CD14-positive monocyte (primary cell): ENCODE results near the gene MTFP1. TPM values are rescaled to one million over a fixed set of nuclear protein-coding genes. Genes with fewer than 3 reads are reported as not detected.

Source experiments
- DNase-seq, 3 donors: peaks; one replicate each; pipeline ENCODE4 v3.0.0-alpha.2; 2011 to 2022
- H2AFZ ChIP-seq: 2 replicates; pipeline ENCODE4 v1.6.0; 2012; ENCODE audit warnings: mild to moderate bottlenecking, low read depth, low read length, inconsistent platforms; ENCODE audit not compliant: insufficient read depth, poor library complexity, severe bottlenecking
- H3K27ac ChIP-seq, 2 donors: 1 replicate in 1 of 2; 2 replicates in 1 of 2; pipeline ENCODE4 v1.5.1; 2012 to 2013; ENCODE audit warnings: low read length in 2 of 2, control low read depth in 1 of 2, inconsistent platforms in 1 of 2, low read depth in 1 of 2, mild to moderate bottlenecking in 1 of 2
- H3K27me3 ChIP-seq, 2 donors: one replicate each; pipeline versions ENCODE4 v1.6.0 to v1.6.1; 2011 to 2013; ENCODE audit warnings: low read length in 2 of 2; ENCODE audit not compliant: control insufficient read depth in 2 of 2, insufficient read depth in 2 of 2
- H3K36me3 ChIP-seq, 2 donors: replicated peaks in 1 of 2; 1 replicate in 1 of 2; 2 replicates in 1 of 2; pipeline versions ENCODE4 v1.5.1 to v1.6.1; 2012 to 2013; ENCODE audit warnings: low read length in 2 of 2, control low read depth in 1 of 2, inconsistent platforms in 1 of 2, mild to moderate bottlenecking in 1 of 2; ENCODE audit not compliant: insufficient read depth in 2 of 2, control insufficient read depth in 1 of 2
- H3K4me1 ChIP-seq, 2 donors: 1 replicate in 1 of 2; 2 replicates in 1 of 2; pipeline versions ENCODE4 v1.5.1 to v1.6.1; 2012 to 2013; ENCODE audit warnings: low read length in 2 of 2, control low read depth in 1 of 2, inconsistent platforms in 1 of 2, mild to moderate bottlenecking in 1 of 2, moderate library complexity in 1 of 2; ENCODE audit not compliant: insufficient read depth in 2 of 2, control insufficient read depth in 1 of 2
- H3K4me2 ChIP-seq: replicated peaks from 2 replicates; pipeline ENCODE3; 2012; ENCODE audit warnings: low read length, moderate library complexity, mild to moderate bottlenecking; ENCODE audit not compliant: poor library complexity, severe bottlenecking; ENCODE audit errors: extremely low read depth
- H3K4me3 ChIP-seq, 3 experiments: fragments of 200-600 bp in 1 of 3; sonication (generic) in 1 of 3; replicated peaks in 1 of 3; 1 replicate in 2 of 3; 2 replicates in 1 of 3; pipeline ENCODE4 v1.5.1; 2011 to 2013; ENCODE audit warnings: low read length in 3 of 3, mild to moderate bottlenecking in 3 of 3, control low read depth in 2 of 3, low read depth in 2 of 3, inconsistent platforms in 1 of 3, moderate library complexity in 1 of 3
- H3K79me2 ChIP-seq: 2 replicates; pipeline ENCODE4 v1.6.0; 2012; ENCODE audit warnings: mild to moderate bottlenecking, control low read depth, inconsistent platforms, low read length, moderate library complexity; ENCODE audit not compliant: insufficient read depth
- H3K9ac ChIP-seq: 2 replicates; pipeline ENCODE4 v1.6.0; 2017; ENCODE audit warnings: low read length, mild to moderate bottlenecking; ENCODE audit not compliant: insufficient read depth, poor library complexity, severe bottlenecking
- H3K9me3 ChIP-seq, 2 donors: replicated peaks in 1 of 2; 1 replicate in 1 of 2; 2 replicates in 1 of 2; pipeline versions ENCODE4 v1.5.1 to v1.6.1; 2012 to 2013; ENCODE audit warnings: low read length in 2 of 2, control low read depth in 1 of 2; ENCODE audit not compliant: control insufficient read depth in 1 of 2, insufficient read depth in 1 of 2
- H4K20me1 ChIP-seq: 2 replicates; pipeline ENCODE4 v1.6.0; 2012; ENCODE audit warnings: mild to moderate bottlenecking, low read length, control low read depth, moderate library complexity; ENCODE audit not compliant: insufficient read depth
- H3K27ac Mint-ChIP-seq, 7 donors: one replicate each; pipeline ENCODE4 v1.8.0; 2020; ENCODE audit warnings: mild to moderate bottlenecking in 7 of 7, mixed read lengths in 7 of 7, moderate library complexity in 6 of 7, inconsistent platforms in 2 of 7
- H3K27me3 Mint-ChIP-seq, 3 donors: one replicate each; pipeline ENCODE4 v1.8.0; 2021 to 2022; ENCODE audit warnings: low read depth in 3 of 3, mild to moderate bottlenecking in 3 of 3, mixed read lengths in 3 of 3, moderate library complexity in 3 of 3, inconsistent platforms in 1 of 3
- H3K36me3 Mint-ChIP-seq, 2 donors: one replicate each; pipeline ENCODE4 v1.8.0; 2020; ENCODE audit warnings: mixed read lengths in 2 of 2, inconsistent platforms in 1 of 2, mild to moderate bottlenecking in 1 of 2
- H3K4me1 Mint-ChIP-seq: one replicate; pipeline ENCODE4 v1.8.0; 2020; ENCODE audit warnings: mild to moderate bottlenecking, mixed read lengths
- H3K4me3 Mint-ChIP-seq, 2 donors: one replicate each; pipeline ENCODE4 v1.8.0; 2020; ENCODE audit warnings: mild to moderate bottlenecking in 2 of 2, mixed read lengths in 2 of 2, moderate library complexity in 1 of 2
- H3K9me3 Mint-ChIP-seq, 7 donors: one replicate each; pipeline ENCODE4 v1.8.0; 2020 to 2022; ENCODE audit warnings: mixed read lengths in 7 of 7, mild to moderate bottlenecking in 6 of 7, moderate library complexity in 6 of 7, inconsistent platforms in 2 of 7
- WGBS: methylation state at CpG from one replicate; pipeline ENCODE4 v1.1.5; 2013; ENCODE audit warnings: missing lambda C conversion rate; ENCODE audit not compliant: insufficient coverage; 5-methylcytosine and 5-hydroxymethylcytosine counted together
- intact Hi-C, 2 donors: fragments of 100-400 bp; cut with micrococcal nuclease; formaldehyde crosslinking; loops; one replicate each; pipeline versions ENCODE4 v1.15.0 to v1.15.1; 2023
- polyA plus RNA-seq, 3 donors: library from polyadenylated mRNA; depleted of rRNA in 1 of 3; unstranded in 2 of 3; stranded (reverse) in 1 of 3; fragments of 300-500 nt in 2 of 3; fragments of >200 nt in 1 of 3; fragmentation: Illumina TruSeq in 2 of 3; gene quantifications; 1 replicate in 2 of 3; 2 replicates in 1 of 3; pipeline ENCODE4 v1.2.3, GENCODE V29; 2012 to 2021
- small RNA-seq: library from RNA; depleted of rRNA; stranded (forward); fragments of <200 nt; gene quantifications from one replicate; pipeline ENCODE3, GENCODE V24; 2012; ENCODE audit warnings: low read depth; ENCODE audit not compliant: insufficient read length
- TF ChIP-seq, protein P1 (sequence below): fragments of 200-600 bp; IDR thresholded peaks from one replicate; pipeline ENCODE4 v1.8.0; 2022; ENCODE audit warnings: antibody characterized with exemption, mild to moderate bottlenecking

Gene MTFP1
- polyA plus RNA-seq, 3 donors = 6.2 to 14.2 (median 7.5) TPM

DNA sequence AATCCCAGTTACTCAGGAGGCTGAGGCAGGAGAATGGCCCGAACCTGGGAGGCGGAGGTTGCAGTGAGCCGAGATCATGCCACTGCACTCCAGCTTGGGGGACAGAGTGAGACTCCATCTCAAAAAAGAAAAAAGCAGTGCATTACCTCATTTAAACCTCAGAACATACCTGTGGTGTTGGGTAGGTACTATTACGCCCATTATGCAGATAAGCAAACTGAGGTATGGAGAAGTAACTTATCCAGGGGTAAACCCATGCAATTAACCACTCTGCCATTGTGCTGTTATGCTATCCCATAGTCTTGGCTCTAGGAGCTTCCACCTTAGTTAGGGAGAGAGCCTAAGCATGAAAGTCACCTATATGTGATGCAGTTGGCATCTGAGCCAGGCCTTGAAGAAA is 48.6 kb downstream of the MTFP1 start:
- Mint-ChIP-seq H3K36me3 (no peaks in the 10 kb centered on the region), H3K4me3 (no peak overlapping the region), H3K27me3 (peaks cover 10 to 30% (median 13%) of the 10 kb centered on the region in 3 donors), H3K9me3 (no peaks in the 10 kb centered on the region), H3K4me1 (no peaks in the 10 kb centered on the region), H3K27ac (no peak overlapping the region)
- Histone ChIP-seq H3K4me3 (no peak overlapping the region), H4K20me1 (no peaks in the 10 kb centered on the region), H3K4me2 (no peak overlapping the region), H3K4me1 (no peaks in the 10 kb centered on the region), H3K79me2 (no peaks in the 10 kb centered on the region), H2AFZ (no peak overlapping the region), H3K9ac (no peak overlapping the region), H3K36me3 (no peaks in the 10 kb centered on the region), H3K27me3 (no peaks in the 10 kb centered on the region), H3K27ac (no peak overlapping the region), H3K9me3 (no peaks in the 10 kb centered on the region)
- intact Hi-C loops = loop anchor here in 1 of 2 donors (10.0 kb wide), 1 partner anchor 369 kb away; no protein-coding TSS in a partner anchor
- TF ChIP-seq, protein P1, sequence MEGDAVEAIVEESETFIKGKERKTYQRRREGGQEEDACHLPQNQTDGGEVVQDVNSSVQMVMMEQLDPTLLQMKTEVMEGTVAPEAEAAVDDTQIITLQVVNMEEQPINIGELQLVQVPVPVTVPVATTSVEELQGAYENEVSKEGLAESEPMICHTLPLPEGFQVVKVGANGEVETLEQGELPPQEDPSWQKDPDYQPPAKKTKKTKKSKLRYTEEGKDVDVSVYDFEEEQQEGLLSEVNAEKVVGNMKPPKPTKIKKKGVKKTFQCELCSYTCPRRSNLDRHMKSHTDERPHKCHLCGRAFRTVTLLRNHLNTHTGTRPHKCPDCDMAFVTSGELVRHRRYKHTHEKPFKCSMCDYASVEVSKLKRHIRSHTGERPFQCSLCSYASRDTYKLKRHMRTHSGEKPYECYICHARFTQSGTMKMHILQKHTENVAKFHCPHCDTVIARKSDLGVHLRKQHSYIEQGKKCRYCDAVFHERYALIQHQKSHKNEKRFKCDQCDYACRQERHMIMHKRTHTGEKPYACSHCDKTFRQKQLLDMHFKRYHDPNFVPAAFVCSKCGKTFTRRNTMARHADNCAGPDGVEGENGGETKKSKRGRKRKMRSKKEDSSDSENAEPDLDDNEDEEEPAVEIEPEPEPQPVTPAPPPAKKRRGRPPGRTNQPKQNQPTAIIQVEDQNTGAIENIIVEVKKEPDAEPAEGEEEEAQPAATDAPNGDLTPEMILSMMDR = no peak
- no peak for DNase-seq
- no CpG with 5 or more reads among the region's 4 CpGs for WGBS

DNA sequence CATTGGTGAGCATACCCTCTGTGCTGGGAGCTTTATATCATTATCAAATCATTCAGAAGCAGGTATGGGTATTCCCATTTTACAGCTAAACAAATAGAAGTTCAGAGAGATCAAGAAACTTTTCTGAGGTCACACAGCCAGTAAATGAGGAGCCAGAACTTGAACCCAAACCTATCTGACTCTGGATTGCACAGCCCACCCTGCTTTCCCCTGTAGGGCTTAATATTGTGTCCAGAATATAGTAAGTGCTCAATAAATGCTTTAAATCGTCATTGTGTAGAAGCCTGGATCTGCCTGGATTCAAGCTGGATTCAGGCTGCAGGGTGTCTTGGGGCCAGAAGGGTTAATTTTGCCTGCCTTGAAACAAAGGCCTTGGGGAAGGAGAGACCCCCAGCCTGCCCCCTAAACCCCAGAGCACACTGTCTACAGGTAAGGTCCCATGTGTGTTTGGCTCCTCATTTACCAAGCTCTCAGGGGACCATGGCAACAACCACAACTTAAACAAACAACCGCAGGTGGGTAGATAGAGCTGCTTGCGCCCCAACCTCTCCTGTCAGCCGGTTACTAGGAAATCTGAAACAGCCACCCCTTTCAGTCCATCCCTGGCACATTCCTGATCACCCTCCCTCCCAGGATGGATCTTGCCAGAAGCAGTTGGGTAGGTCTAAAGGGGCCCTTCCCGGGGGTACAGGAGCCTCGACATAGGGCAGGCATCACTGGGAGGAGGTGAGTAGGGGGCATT is 49.3 kb downstream of the MTFP1 start:
- 84% methylated on average over 3 of the region's 6 CpGs for WGBS
- H4K20me1 ChIP-seq = no peaks in the 10 kb centered on the region
- no peaks in the 10 kb centered on the region for H3K4me1 Mint-ChIP-seq
- H3K27ac Mint-ChIP-seq = no peak overlapping the region
- H3K4me3 ChIP-seq = no peak overlapping the region
- intact Hi-C loops = loop anchor here in 1 of 2 donors (10.0 kb wide), 1 partner anchor 370 kb away; no protein-coding TSS in a partner anchor
- H3K9me3 ChIP-seq = no peaks in the 10 kb centered on the region
- no peaks in the 10 kb centered on the region for H3K9me3 Mint-ChIP-seq
- no peaks in the 10 kb centered on the region for H3K36me3 ChIP-seq
- no peaks in the 10 kb centered on the region for H3K27me3 ChIP-seq
- TF ChIP-seq, protein P1 = no peak
- H3K4me2 ChIP-seq = no peak overlapping the region
- no peak overlapping the region for H3K4me3 Mint-ChIP-seq
- H3K27me3 Mint-ChIP-seq = peaks cover 10 to 28% (median 13%) of the 10 kb centered on the region in 3 donors
- no peak overlapping the region for H3K9ac ChIP-seq
- H2AFZ ChIP-seq = no peak overlapping the region
- no peaks in the 10 kb centered on the region for H3K36me3 Mint-ChIP-seq
- H3K79me2 ChIP-seq = no peaks in the 10 kb centered on the region
- no peaks in the 10 kb centered on the region for H3K4me1 ChIP-seq
- no peak for DNase-seq
- no peak overlapping the region for H3K27ac ChIP-seq

Small RNAs within 50 kb of the gene (small RNA-seq; reads per million reads assigned to genes)
- gene AC004832.3 = not detected
- gene RNU6-564P = not detected

Other genes starting within 250 kb of the MTFP1 start
- 1 to 10 TPM in 1 of 3 donors, not detected in 2; 7.0 TPM for gene LIF, start 179.0 kb upstream of the MTFP1 start, polyA plus RNA-seq
- gene OSM, start 158.9 kb upstream of the MTFP1 start, polyA plus RNA-seq = 100 to 1,000 TPM in 2 of 3 donors, 10 to 100 TPM in 1; 48.0 to 295 (median 146) TPM
- gene CASTOR1, start 136.3 kb upstream of the MTFP1 start, polyA plus RNA-seq = 10 to 100 TPM in 1 of 3 donors, 1 to 10 TPM in 2; 6.4 to 15.5 (median 6.5) TPM
- 10 to 100 TPM; 13.4 to 38.3 (median 21.8) TPM for gene TBC1D10A, start 98.8 kb upstream of the MTFP1 start, polyA plus RNA-seq
- 100 to 1,000 TPM in 1 of 3 donors, 10 to 100 TPM in 2; 34.7 to 102 (median 52.1) TPM for gene SF3A1, start 68.9 kb upstream of the MTFP1 start, polyA plus RNA-seq
- gene CCDC157, start 68.8 kb upstream of the MTFP1 start, polyA plus RNA-seq = 1 to 10 TPM in 1 of 3 donors, under 1 TPM in 2; 0.50 to 3.7 (median 0.54) TPM
- 10 to 100 TPM in 1 of 3 donors, under 1 TPM in 2; 0.26 to 12.2 (median 0.42) TPM for gene RNF215, start 38.4 kb upstream of the MTFP1 start, polyA plus RNA-seq
- under 1 TPM in 2 of 3 donors, not detected in 1; 0.03 TPM for gene SEC14L2, start 28.8 kb upstream of the MTFP1 start, polyA plus RNA-seq
- gene SEC14L3, start 46.2 kb downstream of the MTFP1 start, polyA plus RNA-seq = not detected
- gene SEC14L4, start 79.9 kb downstream of the MTFP1 start, polyA plus RNA-seq = not detected
- gene SEC14L6, start 121.0 kb downstream of the MTFP1 start, polyA plus RNA-seq = not detected
- not detected for gene GAL3ST1, start 148.9 kb downstream of the MTFP1 start, polyA plus RNA-seq
- gene PES1, start 166.1 kb downstream of the MTFP1 start, polyA plus RNA-seq = 10 to 100 TPM; 32.2 to 36.6 (median 35.6) TPM
- 10 to 100 TPM; 27.1 to 51.7 (median 45.0) TPM for gene TCN2, start 181.4 kb downstream of the MTFP1 start, polyA plus RNA-seq
- gene SLC35E4, start 210.0 kb downstream of the MTFP1 start, polyA plus RNA-seq = 1 to 10 TPM; 1.4 to 2.4 (median 1.6) TPM
- 10 to 100 TPM; 13.2 to 34.5 (median 18.9) TPM for gene DUSP18, start 242.1 kb downstream of the MTFP1 start, polyA plus RNA-seq